RPMI7951 (cell line): ENCODE data around the gene CDK17. TPM values are rescaled to one million over a fixed set of nuclear protein-coding genes. Genes with fewer than 3 reads are reported as not detected.
A peak's percentile ranks its signal among the peaks of the same experiment; 100 is the strongest.

Experiments used
- DNase-seq: peaks from one replicate; pipeline ENCODE4 v3.0.0-alpha.2; 2012; ENCODE audit warnings: low read depth
- total RNA-seq: library from RNA; depleted of rRNA; stranded (reverse); fragments of >200 nt; shearing (Covaris generic); gene quantifications from 2 replicates; pipeline ENCODE4 v1.2.3, GENCODE V29; 2014; rRNA removed

Gene CDK17
- total RNA-seq, 1 experiment from 2014 or later: 26.2 TPM

DNA sequence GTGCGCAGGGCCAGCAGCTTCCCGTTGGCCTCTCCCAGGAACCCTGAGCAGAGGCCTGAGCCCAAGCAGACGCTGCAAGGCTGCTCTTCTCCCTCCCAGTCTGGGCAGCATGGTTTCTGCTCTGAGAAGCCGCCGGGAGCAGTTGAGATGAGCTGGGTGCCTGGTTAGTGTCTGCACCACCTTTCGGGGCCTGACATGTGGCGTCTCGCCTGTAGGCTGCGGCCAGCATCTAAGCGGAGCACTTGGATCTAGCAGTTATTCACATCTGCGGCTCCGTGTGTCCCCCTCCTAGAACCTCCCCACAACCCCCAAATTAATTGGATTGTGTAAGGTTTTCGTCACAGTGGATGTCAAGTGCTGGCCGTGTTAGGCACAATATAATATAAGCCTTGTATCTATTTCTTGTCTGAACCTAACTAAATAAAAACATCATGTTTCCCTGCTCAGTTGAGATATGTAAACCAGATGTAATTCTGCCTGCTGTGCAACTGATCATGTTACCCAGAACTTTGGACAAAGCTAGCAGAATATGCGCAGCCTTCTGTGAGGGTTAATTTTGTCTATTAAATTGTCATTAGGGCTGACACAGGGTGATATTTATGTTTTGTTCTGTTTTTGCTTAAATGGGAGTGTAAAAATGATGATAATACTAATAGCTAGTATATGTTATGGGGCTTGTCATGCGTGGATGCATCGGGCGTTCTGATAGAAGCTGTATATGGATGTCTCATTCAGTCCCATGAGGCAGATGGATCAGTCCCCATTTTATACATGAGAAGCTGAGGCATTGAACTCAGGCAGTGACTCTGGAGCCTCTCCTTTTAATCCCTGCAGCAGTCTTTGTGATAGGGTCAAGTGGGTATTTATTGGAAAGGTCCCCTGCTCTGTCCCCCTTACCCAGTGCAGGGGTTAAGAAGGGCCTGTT, 160.3 kb downstream of the CDK17 start:
- no peak for DNase-seq

DNA sequence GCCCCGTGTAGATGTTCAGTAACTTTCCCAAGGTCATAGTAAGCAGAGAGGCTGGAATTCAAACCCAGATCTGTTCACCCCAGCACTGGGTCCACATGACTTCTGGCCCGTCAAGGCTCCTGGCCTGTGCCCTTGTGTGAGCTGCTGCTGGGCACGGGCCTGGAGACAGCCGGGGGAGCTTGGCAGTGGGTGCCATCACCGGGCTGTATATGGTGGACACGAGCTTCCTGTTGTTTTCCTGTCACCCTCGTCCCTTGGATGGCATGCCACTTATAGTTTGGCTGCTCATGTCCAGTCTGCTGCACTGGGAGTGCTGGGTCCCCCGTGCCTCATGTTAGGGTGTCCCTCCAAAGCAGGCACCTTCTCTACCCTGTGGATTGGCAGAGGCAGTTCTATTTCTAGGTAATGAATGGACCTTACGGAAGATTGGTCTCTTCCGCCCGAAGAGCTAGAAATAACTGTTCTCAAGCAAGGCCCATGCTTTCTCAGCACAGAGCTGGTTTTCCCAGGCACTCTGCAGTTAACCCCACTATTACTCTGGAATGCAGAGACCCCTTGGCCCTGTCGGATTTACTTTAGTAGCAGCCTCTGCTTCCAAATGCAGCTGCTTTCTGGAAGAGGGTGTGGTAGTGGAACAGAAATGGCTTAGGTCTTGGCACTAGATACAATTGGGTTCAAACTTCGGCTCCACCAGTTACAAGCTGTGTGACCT, 161.7 kb downstream of the CDK17 start:
- no peak for DNase-seq

GRCh38 chr12:96237465-96238077, 162.7 kb downstream of the CDK17 start:
- peak; percentile 94 for DNase-seq

DNA sequence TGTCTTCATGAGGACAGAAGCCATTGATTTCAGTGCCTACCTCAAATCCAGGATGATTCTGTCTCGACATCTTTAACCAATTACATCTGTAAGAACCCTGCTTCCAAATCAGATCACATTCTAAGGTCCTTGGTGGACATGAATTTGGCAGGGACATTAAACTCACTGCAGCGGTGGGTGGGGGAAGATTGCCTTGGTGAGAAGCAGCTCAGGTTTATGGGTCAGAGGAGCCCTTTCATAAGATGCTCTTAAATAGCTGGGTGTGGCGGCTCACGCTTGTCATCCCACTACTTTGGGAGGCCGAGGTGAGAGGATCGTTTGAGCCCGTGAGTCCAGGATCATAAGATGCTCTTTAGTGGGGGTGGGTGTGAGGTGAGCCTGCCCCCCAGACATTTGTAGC, 163.2 kb downstream of the CDK17 start:
- DNase-seq: no peak

- peak; percentile 84 for DNase-seq
Observed at GRCh38 chr12:96236221-96236822, 163.9 kb downstream of the CDK17 start.

GRCh38 chr12:96235484-96235826, 164.8 kb downstream of the CDK17 start:
- DNase-seq: no peak

DNA sequence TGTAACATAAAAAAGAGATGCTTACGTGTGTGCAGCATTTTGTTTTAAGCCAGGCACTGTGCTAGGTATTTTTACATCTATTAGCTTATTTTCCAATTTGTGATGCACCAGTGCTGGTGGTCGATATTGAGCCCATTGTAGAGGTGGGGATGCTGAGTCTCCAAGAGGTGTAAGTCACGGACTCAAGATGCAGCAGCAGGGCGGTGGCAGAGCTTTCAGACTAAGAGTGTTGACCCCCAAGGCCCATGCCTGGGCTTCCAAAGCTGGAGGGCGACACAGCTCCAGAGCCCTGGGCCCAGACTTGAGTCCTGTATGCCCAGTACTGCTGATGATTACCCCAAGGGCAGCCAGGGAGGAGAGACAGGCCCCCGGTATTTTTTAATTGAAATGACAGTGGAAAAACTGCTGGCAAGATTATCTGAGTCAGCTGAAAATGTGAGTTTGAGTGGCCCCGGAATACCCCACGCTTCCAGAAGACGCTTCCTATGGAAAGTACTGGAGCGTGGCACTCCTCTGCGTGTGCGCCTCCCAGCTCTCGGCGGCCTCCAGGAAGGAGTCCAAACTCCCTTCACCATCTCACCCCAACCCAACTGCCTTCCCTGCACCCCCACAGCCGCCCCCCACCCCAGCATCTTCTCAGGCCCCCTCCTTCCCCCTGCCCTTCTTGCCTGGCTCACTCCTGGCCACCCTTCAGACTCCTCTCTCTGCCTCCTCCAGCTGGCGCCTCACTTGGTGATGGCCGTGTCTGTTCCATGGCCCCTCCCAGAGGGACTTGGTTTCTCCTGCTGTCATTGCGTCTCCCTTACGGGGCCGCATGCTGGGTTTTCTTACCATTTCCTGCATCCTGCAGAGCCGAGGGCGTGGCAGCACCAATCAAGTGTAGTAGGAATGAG, 165.4 kb downstream of the CDK17 start:
- no peak for DNase-seq

GRCh38 chr12:96233939-96234461, 166.2 kb downstream of the CDK17 start:
- peak; percentile 39 for DNase-seq

- no peak for DNase-seq
Observed at GRCh38 chr12:96233168-96233567, 167.1 kb downstream of the CDK17 start.

DNA sequence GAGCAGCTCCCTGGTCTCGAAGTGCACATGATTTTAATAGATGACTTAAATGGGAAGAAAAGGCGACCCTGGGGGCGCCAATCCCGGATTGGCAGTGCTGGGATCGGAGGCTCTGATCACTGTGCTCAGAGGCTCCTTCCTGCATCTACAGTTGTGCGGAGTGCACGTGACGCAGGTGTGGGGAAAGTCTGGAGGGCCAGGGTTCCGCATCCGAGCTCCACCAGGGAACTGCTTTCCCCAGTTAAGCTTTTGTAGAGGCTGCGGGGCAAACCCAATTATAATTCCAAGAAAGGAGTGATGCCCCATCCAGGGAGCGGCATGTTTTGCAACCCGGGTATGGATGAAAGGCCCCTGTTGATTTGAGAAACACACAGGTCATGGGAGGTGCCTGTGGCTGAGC, 169.6 kb downstream of the CDK17 start:
- DNase-seq: no peak

DNA sequence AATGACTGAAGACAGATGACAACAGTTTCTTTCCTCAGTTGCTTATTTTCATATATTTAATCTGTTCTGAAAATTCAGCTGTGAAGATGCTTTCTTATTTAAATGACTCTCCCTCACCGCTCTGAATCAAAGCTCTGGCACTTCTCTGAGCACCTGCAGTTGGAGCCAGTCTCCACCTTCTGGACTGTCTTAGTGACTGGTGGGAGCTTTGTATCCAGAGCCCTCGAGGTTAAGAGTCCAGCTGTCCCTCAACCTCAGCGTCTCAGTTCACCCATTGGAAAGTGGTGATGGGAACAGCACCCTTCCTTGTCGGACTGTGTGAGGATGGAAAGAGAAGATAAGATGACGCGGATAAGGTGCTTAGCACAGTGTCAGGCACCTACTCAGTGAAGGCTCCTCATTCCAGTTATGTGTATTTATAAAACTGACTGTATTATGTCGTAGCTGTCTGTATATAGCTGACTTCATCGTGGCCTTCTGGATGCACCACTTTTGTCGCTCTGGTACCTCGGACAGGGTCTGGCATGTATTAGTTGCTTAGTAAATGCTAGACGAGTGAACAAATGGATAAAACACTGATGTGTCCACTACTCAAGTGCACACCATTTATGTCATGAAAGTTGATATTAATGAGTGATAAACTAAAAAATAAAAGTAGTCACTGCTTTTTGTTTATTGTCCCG, 171.5 kb downstream of the CDK17 start:
- no peak for DNase-seq

Other genes starting within 250 kb of the CDK17 start
- gene ELK3, start 206.1 kb downstream of the CDK17 start, total RNA-seq: 29.5 and 37.6 TPM in 2 replicates
- gene CFAP54, start 89.1 kb upstream of the CDK17 start, total RNA-seq: 0.48 and 0.68 TPM in 2 replicates